ENCODE data around the gene CYP4F11. TPM values are rescaled to one million over a fixed set of nuclear protein-coding genes. Genes with fewer than 3 reads are reported as not detected.
"Not testable (repeated sequence)": the region's sequence is repeated elsewhere in the genome, so short reads cannot be mapped to it uniquely, and the experiment has no call there.

Gene CYP4F11
- total and polyA plus RNA-seq, 4 donors: 0.15 to 1.2 (median 0.26) TPM; not detected in 1

GRCh38 chr19:15976836-15977689, 42.7 kb upstream of the CYP4F11 start:
- Histone ChIP-seq H3K4me3 (no peak overlapping the region), H3K27me3 (ENCODE audit: control insufficient read depth in 3 of 3, insufficient read depth in 3 of 3, low read length in 2 of 3) (peaks cover 0 to 8% (median 0%) of the 10 kb centered on the region in 3 donors), H3K4me1 (ENCODE audit: control insufficient read depth in 5 of 5, insufficient read depth in 5 of 5, low read length in 5 of 5) (no peaks in the 10 kb centered on the region), H3K9ac (ENCODE audit: insufficient read depth in 1 of 2, low read length in 2 of 2) (no peak overlapping the region), H3K36me3 (ENCODE audit: control insufficient read depth in 4 of 4, insufficient read depth in 4 of 4, low read length in 4 of 4) (no peaks in the 10 kb centered on the region), H3K27ac (ENCODE audit: low read depth in 1 of 2, low read length in 1 of 2) (no peak overlapping the region), H3K9me3 (ENCODE audit: control insufficient read depth in 4 of 4, insufficient read depth in 3 of 4, low read length in 3 of 4) (peaks cover 0 to 10% (median 0%) of the 10 kb centered on the region in 4 donors)
- ATAC-seq (ENCODE audit: insufficient read depth, low FRiP score) (no peak), DNase-seq (no peak)
- WGBS, 2 donors: 42 to 50% methylated on average over 10 of the region's 10 CpGs
- no peak for TF ChIP-seq CTCF (IDR thresholded peaks at IDR 0.05; ENCODE audit: control extremely low read depth, extremely low read depth)

GRCh38 chr19:15974856-15975255, 40.5 kb upstream of the CYP4F11 start:
- Histone ChIP-seq H3K27me3 (ENCODE audit: control insufficient read depth in 3 of 3, insufficient read depth in 3 of 3, low read length in 2 of 3) (peaks cover 0 to 7% (median 0%) of the 10 kb centered on the region in 3 donors), H3K36me3 (ENCODE audit: control insufficient read depth in 4 of 4, insufficient read depth in 4 of 4, low read length in 4 of 4) (no peaks in the 10 kb centered on the region), H3K27ac (ENCODE audit: low read depth in 1 of 2, low read length in 1 of 2) (no peak overlapping the region), H3K4me1 (ENCODE audit: control insufficient read depth in 5 of 5, insufficient read depth in 5 of 5, low read length in 5 of 5) (no peaks in the 10 kb centered on the region), H3K4me3 (no peak overlapping the region), H3K9ac (ENCODE audit: insufficient read depth in 1 of 2, low read length in 2 of 2) (no peak overlapping the region), H3K9me3 (ENCODE audit: control insufficient read depth in 4 of 4, insufficient read depth in 3 of 4, low read length in 3 of 4) (peaks cover 0 to 3% (median 0%) of the 10 kb centered on the region in 4 donors)
- 47 to 52% methylated on average over 5 of the region's 5 CpGs for WGBS, 2 donors
- ATAC-seq (ENCODE audit: insufficient read depth, low FRiP score): no peak
- no peak for DNase-seq
- TF ChIP-seq CTCF (IDR thresholded peaks at IDR 0.05; ENCODE audit: control extremely low read depth, extremely low read depth): no peak

GRCh38 chr19:15972043-15972442, 37.7 kb upstream of the CYP4F11 start:
- H3K27me3 ChIP-seq (ENCODE audit: control insufficient read depth in 3 of 3, insufficient read depth in 3 of 3, low read length in 2 of 3); H3K4me3 ChIP-seq; H3K36me3 ChIP-seq (ENCODE audit: control insufficient read depth in 4 of 4, insufficient read depth in 4 of 4, low read length in 4 of 4); H3K4me1 ChIP-seq (ENCODE audit: control insufficient read depth in 5 of 5, insufficient read depth in 5 of 5, low read length in 5 of 5); H3K9ac ChIP-seq (ENCODE audit: insufficient read depth in 1 of 2, low read length in 2 of 2); H3K27ac ChIP-seq (ENCODE audit: low read depth in 1 of 2, low read length in 1 of 2); DNase-seq; ATAC-seq (ENCODE audit: insufficient read depth, low FRiP score); H3K9me3 ChIP-seq (ENCODE audit: control insufficient read depth in 4 of 4, insufficient read depth in 3 of 4, low read length in 3 of 4): not testable (repeated sequence)

- Histone ChIP-seq H3K4me1 (ENCODE audit: control insufficient read depth in 5 of 5, insufficient read depth in 5 of 5, low read length in 5 of 5) (no peaks in the 10 kb centered on the region), H3K9ac (ENCODE audit: insufficient read depth in 1 of 2, low read length in 2 of 2) (no peak overlapping the region), H3K9me3 (ENCODE audit: control insufficient read depth in 4 of 4, insufficient read depth in 3 of 4, low read length in 3 of 4) (peaks cover 0 to 3% (median 0%) of the 10 kb centered on the region in 4 donors), H3K36me3 (ENCODE audit: control insufficient read depth in 4 of 4, insufficient read depth in 4 of 4, low read length in 4 of 4) (no peaks in the 10 kb centered on the region), H3K27me3 (ENCODE audit: control insufficient read depth in 3 of 3, insufficient read depth in 3 of 3, low read length in 2 of 3) (no peaks in the 10 kb centered on the region), H3K27ac (ENCODE audit: low read depth in 1 of 2, low read length in 1 of 2) (no peak overlapping the region), H3K4me3 (no peak overlapping the region)
- 50 to 66% methylated on average over 5 of the region's 5 CpGs for WGBS, 2 donors
- no peak for TF ChIP-seq CTCF (IDR thresholded peaks at IDR 0.05; ENCODE audit: control extremely low read depth, extremely low read depth)
- no peak for DNase-seq
- ATAC-seq (ENCODE audit: insufficient read depth, low FRiP score): no peak
Observed at GRCh38 chr19:15971224-15971780, 37.0 kb upstream of the CYP4F11 start.

All from lung (tissue), 12 donors.